G401 (cell line): ENCODE measurements around the gene PARD3B. TPM values are rescaled to one million over a fixed set of nuclear protein-coding genes. Genes with fewer than 3 reads are reported as not detected.

Source experiments
- DNase-seq: peaks from one replicate; pipeline ENCODE4 v3.0.0-alpha.2; 2015; ENCODE audit warnings: low spot score
- in situ Hi-C: cut with HindIII; loops from 2 replicates; pipeline ENCODE4 v1.10.0; 2016; ENCODE audit warnings: low sequenced_read_pairs, mixed read lengths
- total RNA-seq: library from RNA; depleted of rRNA; stranded (reverse); fragments of >200 nt; shearing (Covaris generic); gene quantifications from 2 replicates; pipeline ENCODE4 v1.2.3, GENCODE V29; 2014

PARD3B gene
- total RNA-seq, 1 experiment from 2014 or later: 2.2 TPM

DNA sequence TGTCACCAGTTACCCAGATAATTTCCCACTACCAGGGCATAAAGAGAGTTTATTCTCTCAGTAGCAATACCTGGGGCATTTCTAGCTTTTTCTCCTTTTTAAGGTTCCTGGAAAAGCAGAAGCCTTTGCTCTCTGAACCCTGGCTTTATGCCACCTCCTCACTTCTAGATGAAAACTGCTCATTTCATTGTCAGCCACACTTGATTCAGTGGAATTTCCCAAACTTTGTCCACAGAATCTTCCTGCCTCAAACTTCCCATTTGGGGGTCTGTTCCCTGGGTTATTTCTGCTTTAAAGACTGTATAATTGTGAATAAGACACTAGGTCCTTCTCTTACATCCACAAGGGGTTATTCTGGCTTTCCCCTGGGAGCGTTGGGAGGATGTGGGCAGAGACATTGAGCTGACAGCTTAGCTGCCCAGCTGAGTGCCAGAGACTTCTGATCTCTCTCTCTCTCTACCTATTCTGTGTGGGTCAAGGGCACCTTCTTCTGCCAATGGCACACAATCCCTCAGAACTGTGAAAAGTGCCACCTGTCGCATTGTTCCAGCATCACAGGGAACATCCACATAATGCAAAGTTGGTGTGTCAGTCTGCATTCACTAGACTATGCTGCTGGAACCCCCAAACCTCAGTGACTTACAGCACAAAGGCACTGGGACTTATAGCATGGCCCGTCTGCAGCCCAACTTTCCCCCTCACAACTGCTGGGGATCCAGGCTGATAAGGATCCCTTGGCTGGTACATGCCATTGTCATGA lies 1117.1 kb downstream of the PARD3B start:
- in situ Hi-C loops: no loop called here
- DNase-seq: no peak

DNA sequence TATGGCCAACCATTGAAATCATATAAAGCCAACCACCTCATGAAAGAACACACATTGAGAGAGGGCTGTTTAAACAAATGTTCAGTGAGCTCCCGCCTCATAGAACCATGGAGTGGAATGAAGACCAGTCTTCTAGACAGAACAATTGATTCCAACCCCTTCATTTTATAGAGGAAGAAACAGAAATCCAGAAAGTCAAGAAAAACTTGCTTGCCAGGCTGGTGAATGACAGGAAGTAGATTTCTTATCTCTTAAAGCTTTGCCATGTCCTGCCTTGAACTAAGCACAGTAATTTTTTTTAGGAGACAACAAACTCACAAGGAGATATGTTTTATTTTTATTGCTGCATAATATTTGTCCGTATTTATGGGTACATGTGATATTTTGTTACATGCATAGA lies 1120.5 kb downstream of the PARD3B start:
- DNase-seq: no peak
- in situ Hi-C loops: no loop called here
